Loucy (cell line): ENCODE results near the gene TMEM117.

Experiments
- EZH2phosphoT487 ChIP-seq: fragments of 200-600 bp; IDR thresholded peaks from 2 replicates; pipeline ENCODE4 v1.6.1; 2018; ENCODE audit warnings: antibody characterized with exemption, mild to moderate bottlenecking, moderate library complexity, borderline replicate concordance
- TF ChIP-seq, protein P1 (sequence below): fragments of 200-600 bp; sonication (generic); conservative IDR thresholded peaks from 2 replicates; pipeline ENCODE4 v1.5.1; 2014; ENCODE audit warnings: mild to moderate bottlenecking, antibody characterized with exemption, low read length

DNA sequence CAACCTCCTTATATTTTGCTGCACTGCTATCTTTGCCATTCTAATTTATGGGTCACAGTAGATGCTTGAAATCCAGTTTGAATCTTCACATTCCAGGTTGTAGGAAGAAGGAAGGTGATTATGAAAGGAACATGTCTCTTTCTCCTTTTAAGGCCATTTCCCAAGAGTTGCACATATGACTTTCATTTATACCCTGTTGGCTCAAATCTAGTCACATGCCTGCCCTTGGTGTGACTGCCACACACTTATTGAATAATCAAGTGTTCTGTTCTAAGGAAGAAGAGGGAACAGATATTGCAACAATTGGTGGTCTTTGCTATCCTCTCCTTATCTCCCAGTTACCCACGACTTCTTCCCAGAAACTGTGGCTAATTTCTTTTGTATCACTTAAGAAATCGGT lies 404.3 kb downstream of the TMEM117 start:
- TF ChIP-seq, protein P1, sequence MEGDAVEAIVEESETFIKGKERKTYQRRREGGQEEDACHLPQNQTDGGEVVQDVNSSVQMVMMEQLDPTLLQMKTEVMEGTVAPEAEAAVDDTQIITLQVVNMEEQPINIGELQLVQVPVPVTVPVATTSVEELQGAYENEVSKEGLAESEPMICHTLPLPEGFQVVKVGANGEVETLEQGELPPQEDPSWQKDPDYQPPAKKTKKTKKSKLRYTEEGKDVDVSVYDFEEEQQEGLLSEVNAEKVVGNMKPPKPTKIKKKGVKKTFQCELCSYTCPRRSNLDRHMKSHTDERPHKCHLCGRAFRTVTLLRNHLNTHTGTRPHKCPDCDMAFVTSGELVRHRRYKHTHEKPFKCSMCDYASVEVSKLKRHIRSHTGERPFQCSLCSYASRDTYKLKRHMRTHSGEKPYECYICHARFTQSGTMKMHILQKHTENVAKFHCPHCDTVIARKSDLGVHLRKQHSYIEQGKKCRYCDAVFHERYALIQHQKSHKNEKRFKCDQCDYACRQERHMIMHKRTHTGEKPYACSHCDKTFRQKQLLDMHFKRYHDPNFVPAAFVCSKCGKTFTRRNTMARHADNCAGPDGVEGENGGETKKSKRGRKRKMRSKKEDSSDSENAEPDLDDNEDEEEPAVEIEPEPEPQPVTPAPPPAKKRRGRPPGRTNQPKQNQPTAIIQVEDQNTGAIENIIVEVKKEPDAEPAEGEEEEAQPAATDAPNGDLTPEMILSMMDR: no peak
- no peak for TF ChIP-seq EZH2phosphoT487
